ELF-1 (cell line): ENCODE measurements around the gene NDE1.

Source experiments
- DNase-seq: peaks from one replicate; pipeline ENCODE4 v3.0.0-alpha.2; 2016; ENCODE audit warnings: low read depth, low spot score

Gene NDE1

DNA sequence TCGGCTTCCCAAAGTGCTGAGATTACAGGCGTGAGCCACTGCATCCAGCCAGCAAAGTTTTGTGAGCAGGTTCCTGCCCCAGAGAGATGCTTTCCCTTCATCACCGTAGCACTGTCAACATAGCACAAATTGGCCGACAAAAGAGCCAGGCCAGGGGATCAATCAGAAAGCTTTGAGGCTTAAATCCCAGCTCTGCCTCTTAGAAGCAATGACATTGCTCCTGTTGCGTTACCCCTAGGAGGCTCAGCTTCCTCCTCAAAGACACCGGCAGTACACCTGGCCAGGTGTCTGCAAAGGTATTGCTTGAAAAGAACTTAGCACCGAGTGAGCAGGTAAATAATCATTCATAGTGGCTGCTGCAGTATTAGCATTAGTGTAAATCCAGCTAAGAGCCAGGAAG, 86.5 kb downstream of the NDE1 start:
- no peak for DNase-seq

DNA sequence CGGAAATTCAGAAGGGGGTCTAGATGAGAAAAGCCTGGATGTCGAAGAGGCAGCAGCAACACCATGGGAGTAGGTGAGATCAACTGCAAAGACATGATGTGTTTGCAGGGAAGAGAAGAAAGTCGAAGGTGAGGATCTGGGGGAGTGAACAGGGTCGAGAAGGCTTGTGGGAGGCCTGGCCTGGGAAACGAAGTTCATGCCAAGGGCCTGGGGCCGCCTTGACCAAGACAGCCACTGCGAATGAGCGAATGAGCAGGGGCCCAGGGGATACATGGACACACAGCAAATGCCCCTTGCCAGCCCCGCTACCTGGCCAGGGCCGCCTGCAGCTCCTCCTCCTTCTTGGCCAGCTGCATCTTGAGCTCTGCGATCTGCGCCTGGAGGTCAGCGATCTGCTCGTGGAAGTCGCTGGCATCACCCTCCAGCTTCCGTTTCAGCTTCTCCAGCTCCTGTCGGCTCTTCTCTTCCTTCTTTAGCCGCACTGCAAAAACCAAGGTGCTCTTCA, 87.1 kb downstream of the NDE1 start:
- no peak for DNase-seq

DNA sequence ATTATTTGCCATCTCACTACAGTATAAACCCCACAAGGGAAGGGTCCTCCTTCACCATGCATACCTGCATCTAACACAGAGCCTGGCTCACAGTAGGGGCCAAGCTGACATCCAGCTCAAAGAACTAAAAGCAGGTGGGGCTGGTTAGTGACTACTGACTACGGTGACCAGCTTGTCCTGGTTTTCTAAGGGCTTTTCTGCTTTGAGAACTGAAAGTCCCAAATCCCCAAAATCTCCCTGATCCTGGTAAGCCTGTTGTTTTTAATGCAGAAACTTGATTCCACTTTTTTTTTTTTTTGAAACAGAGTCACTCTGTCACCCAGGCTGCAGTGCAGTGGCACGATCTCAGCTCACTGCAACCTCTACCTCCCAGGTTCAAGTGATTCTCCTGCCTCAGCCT, 89.4 kb downstream of the NDE1 start:
- no peak for DNase-seq

DNA sequence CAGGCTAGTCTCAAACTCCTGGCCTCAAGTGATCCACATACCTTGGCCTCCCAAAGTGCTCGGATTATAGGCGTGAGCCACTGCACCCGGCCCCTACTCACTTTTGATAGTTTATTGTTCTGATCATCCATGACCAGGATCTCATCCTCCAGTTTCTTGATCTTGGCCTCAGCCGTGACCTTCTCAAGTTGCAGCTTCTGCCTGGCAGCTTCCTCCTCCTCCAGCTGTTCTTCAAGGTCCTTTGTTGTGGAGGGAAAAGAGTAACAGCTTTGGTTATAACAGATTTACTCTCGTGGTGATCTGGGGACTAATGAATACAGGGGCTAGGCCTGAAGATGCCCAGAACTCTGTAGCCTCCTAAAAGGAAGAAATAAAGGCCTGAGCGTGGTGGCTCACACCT, 89.9 kb downstream of the NDE1 start:
- DNase-seq, result no peak

DNA sequence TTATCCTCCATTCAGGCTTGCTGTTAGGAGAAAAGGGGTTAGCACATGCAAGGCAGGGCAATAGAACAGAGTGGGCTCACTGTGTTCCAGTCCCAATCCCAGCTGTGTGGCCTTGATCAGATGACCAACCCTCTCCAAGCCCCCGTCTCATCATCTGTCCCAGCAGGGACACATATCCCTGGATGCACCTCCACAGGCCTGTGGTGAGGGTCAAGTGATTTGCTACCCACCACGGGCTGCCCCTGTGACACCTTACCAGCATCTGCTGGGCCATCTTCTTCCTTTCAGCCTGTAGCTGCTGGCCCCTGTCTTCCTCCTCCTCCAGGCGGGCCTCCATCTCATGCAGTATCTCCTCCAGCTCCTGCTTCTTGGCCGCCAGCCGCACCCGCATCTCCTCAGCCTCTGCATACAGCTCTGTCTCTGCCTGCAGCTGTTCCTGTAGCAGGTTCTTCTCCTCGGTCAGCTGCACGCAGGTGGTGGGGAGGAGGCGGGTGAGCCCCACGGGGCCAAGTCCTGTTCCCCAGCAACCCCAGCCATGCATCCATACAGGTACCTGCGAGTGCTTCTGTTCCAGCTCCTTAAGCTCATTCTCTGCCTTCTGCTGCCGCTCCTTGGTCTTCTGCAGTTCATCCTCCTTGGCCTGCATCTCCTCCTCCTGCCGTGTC, 91.3 kb downstream of the NDE1 start:
- no peak for DNase-seq

DNA sequence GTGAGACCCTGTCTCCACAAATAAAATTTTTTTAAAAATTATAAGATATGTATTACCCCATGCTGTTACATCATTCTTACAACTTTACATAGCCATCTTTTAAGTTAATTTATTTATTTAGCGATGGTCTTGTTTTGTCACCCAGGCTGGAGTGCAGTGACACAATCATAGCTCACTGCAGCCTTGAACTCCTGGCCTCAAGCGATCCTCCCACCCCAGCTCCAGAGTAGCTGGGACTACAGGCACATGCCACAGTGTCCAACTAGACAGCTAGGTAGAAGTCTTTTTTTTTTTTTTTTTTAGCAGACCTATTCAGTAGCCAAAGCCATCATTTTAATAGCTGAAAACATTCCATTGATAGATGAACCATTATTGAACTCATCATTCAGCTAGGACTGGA, 92.7 kb downstream of the NDE1 start:
- no peak for DNase-seq

DNA sequence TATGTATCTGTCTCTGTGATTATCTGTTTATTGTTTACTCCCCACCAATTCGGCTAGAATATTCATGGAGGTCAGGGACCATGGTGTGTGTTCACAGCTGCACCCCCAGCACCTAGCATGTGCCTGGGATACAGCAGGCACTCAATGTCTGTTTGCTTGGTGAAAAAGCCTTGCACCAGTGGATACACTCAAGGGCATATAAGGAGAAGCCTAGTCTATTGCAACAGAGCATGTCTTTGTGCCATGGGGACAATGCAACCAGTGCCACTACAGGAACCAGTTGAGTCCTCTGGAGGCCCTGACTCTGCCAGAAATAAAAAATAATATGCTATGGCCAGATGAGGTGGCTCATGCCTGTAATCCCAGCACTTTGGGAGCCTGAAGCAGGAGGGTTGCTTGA, 93.6 kb downstream of the NDE1 start:
- DNase-seq, result no peak

DNA sequence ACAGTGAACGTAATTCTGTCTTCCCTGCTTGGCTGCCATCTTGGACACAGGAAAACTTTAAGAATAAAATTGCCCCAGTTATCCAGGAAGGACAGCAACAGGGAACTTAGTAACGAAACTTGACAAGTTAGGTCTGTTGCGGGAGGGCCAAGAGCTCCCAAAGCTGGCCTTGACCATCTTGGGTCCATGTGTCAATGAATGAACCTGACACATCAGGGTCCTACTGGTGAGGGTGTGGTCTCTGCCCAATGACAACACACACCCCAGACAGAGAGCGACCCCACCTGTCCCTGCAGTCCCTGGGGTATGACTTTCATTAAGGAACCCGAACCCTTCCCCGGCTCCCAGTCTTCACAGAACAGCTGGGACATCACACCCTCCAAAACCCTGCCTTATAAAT, 96.3 kb downstream of the NDE1 start:
- no peak for DNase-seq

DNA sequence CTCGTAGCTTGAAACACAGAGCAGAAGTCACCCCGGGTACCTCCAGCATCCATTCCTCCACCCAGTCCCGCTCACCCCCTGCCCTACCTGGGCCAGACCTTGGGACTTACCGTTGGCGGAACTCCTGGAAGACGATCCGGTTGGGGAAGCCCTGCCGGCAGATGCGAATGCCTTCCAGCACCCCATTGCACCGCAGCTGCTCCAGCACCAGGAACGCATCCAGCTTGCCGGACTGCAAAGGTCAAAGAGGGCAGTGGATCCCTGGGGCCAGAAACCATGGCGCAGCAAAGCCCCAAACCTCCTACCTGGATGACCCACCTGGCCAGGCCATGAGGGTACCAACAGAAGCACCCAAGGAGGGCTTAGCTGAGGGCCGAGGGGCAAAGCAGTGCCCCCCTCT, 97.9 kb downstream of the NDE1 start:
- DNase-seq, result no peak

DNA sequence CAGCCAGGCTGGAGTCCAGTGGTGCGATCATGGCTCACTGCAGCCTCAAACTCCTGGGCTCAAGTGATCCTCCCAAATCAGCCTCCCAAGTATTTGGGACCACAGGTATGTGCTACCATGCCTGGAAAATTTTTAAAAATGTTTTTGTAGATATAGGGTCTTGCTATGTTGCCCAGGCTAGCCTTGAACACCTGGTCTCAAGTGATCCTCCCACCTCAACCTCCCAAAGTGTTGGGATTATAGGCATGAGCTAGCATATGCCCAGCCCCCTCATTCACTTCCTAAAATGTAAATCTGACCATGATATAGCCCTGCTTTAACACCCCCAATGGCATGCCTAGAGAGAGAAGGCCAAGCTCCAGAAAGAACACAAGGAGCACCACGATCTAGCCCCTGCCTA, 98.6 kb downstream of the NDE1 start:
- no peak for DNase-seq

DNA sequence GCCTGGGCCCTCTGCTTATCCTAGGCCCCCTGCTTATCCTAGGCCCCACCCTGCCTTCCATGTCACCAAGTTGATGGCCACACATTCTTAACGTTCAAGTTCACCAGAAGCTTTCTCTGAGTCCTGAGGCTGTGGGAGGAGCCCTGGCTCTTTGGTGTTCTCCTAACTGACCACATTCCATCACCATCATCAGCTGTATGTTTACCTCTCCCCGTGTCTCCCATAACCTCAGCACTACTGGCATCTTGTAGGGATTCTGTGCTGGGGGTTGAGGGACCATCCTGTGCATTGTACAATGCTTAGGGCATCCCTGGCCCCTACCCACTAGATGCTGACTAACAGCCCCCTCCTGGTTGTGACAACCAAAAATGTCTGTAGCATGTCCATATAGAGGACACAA, 99.3 kb downstream of the NDE1 start:
- DNase-seq, result peak; percentile 7

DNA sequence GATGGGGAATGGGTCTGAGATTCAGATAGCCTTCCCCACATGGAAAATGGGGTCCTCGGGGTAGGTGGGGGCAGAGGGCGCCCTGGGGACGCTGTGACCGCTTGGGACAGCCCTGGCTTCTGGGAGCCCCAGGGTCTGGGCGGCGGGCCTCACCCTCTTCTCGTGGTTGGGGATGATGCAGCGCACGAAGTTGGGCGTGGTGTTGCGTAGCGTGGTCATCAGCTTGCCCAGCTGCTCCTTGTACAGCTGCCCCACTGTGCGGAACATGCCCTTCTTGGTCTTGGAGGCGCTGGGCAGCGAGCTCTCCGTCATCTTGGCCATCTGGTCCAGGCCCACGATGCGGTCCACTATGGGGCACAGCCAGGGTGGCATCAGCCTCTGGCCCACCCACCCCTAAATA, 99.9 kb downstream of the NDE1 start:
- DNase-seq, result no peak

DNA sequence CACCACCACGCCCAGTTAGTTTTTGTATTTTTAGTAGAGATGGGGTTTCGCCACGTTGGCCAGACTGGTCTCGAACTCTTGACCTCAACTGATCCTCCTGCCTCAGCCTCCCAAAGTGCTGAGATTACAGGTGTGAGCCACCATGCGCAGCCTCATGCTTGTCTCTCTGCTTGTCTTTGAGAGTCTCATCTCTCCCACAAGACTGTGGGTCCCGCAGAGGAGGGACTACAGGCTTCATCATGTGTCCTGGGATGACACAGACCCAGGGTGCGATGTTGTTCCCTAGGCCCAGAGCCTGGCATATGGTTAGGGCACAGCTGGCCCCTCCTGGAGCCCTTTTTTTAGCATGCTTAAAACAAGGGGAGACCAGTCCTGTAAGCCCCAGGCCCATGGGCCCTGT, 101.9 kb downstream of the NDE1 start:
- no peak for DNase-seq

DNA sequence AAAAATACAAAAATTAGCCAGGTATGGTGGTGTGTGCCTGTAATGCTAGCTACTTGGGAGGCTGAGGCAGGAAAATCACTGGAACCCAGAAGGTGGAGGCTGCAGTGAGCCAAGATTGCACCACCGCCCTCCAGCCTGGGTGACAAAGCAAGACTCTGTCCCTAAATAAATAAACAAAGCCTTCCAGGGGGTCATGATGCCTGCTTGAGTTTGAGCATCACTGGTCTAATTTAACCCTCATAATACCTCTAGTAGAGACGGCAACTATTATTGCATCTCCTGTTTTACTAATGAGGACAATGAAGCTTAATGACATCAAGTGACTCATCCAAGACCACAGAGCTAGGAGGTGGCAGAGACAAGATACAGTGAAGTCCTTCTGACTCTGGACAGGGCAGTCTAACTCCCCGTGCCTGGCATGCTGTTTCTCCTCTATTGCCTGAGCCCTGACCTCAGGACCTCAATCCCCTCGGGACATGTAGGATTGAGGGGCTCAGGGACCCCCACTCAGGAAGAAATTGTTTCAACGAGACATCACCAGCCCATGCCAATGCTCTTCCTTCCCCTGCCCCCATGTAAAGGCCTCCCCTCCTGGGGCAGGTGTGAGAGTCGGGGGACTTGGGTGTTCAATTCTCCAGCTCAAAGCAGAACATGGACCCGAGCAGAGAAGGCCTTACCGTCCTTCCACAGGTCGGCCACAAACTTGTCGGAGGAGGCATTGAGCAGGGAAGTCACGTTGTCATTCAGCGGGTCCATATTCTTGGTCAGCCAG, 102.9 kb downstream of the NDE1 start:
- no peak for DNase-seq

DNA sequence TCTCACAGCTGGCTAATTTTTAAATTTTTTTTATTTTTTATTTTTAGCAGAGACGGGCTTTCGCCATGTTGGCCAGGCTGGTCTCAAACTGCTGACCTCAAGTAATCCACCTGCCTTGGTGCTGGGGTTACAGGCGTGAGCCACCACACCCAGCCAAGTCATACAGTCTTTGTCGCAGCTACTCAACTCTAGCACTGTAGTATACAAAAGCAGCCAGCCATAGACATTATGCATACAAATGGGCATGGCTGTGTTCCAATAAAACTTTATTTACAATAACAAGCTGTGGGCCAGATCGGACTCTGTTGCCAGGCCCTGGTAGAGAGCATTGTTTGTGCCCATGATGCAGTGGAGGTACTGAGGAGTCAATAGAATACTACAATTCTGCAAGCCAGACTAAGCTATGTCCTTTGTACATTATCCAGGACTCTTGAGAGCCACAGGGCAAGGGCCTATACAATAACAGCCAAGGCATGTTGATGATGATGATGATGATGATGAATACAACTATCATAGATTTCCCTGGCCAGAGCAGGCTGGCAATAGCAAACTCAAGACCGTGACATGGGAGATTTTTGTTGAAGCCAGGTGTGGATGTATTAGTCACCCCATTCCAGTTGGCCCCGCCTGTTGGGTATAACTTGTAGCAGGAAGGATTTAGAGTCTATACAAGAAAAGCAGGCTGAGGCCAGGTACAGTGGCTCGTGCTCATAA, 104.9 kb downstream of the NDE1 start:
- no peak for DNase-seq

DNA sequence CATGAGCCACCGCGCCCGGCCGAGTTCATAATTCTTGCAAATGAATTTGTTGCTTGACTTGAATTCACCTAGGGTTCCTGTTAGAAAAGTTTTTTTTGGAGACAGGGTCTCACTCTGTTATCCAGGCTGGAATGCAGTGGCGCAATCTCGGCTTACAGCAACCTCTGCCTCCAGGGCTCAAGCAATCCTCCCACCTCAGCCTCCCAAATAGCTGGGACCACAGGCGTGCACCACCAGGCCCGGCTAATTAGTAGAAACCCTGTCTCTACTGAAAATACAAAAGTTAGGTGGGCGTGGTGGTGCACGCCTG, 107.0 kb downstream of the NDE1 start:
- peak; percentile 41 for DNase-seq

DNA sequence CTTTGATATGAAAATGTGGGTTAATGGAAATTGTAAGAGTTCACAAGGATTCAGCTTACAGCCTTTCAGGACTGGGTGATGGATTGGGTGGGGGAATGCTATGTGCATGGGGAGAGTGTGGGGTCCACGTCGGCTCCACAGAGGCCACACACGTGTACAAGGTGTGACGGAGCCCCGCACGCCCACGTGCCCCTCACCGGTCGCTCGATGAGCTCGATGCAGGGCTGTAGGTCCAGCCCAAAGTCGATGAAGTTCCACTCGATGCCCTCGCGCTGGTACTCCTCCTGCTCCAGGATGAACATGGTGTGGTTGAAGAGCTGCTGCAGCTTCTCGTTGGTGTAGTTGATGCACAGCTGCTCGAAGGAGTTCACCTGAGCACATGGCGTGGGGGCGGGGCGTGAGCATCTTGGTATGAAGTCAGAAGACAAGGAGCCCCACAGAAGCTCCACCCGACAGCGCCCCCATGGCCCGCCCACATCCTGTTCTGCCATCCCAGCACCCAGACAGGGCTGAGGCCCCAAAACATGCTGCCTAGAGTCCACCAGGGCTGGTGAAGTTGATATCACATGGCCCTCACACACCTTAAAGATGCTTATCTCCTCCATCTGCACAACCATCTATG, 107.7 kb downstream of the NDE1 start:
- no peak for DNase-seq

DNA sequence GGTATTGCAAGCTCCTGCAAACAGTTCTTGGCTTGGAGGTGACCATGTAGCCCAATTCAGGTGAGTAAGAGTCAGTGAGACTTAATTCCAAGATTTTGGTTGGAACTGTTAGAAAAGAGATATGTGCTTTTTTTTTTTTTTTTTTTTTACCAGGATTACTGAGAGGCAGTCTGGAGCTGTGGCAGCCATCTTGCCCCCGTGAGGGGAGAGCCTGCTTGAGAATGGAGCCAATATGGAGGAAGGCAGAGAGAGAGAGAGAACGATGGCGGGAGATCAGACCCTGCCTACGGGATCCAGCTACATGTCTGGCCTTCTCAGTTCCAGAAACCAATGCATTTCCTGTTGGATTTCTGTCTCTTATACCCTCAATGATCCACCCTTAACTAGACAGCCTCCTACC, 109.0 kb downstream of the NDE1 start:
- DNase-seq, result no peak

DNA sequence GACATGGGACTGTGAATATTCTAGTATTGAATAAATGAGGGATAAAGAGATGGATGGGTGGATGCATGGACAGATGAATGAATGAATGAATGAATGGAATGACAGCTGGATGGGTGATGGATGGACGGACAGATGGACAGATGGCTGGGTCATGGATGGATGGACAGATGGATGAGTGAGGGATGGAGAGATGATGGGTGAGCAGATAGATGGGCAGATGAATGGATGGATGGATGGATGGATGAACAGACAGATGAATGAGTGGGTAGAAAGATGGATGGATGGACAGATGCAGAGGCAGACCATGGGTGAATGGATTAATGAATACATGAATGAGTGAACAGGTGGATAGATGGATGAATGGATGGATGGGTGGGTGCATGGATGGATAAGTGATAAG, 110.1 kb downstream of the NDE1 start:
- DNase-seq, result no peak

DNA sequence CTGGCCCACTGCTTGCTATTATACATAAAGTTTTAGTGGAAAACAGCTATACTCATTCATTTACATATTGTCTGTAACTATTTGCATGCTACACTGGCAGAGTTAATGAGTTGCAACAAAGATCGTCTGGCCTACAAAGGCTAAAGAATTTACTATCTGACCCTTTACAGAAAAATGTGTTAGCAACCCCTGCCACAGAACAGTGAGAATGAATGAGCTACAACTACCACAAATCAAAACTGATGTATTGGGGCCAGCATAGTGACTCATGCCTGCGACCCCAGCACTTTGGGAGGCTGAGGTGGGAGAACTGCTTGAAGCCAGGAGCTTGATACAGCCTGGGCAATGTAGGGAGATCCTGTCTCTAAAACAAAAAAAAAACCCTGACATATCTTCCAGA, 114.1 kb downstream of the NDE1 start:
- DNase-seq, result no peak

DNA sequence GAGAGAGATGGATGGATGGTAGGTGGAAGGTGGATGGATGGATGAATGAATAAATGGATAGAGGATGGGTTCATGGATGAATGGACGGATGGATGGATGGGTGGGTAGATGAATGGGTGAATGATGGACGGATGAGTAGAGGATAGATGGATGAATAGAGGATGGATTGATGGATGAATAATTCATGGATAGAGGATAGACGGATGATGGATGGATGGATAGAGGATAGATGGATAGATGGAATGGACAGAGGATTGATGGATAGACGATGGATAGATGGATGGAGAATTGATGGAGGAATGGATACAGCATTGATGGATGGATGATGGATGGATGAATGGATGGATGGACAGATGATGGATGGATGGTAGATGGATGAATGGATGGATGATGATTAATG, 115.1 kb downstream of the NDE1 start:
- no peak for DNase-seq

DNA sequence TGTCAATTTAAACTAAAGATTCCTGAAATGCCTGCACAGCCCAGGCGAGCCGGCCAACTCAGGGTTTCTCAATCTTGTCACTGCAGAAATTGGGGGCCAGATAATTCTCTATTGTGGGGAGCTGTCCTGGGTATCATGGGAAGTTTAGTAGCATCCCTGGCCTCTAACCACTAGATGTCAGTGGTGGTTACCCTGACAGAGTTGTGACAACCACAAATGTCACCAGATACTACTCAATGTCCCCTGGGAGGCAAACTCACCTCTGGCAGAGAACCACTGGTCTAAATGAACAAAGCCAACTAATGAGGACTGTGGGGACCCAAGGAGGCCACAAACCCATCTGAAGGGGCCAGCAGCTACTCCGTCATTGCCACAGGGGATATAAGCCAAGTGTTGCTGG, 115.8 kb downstream of the NDE1 start:
- peak; percentile 56 for DNase-seq

DNA sequence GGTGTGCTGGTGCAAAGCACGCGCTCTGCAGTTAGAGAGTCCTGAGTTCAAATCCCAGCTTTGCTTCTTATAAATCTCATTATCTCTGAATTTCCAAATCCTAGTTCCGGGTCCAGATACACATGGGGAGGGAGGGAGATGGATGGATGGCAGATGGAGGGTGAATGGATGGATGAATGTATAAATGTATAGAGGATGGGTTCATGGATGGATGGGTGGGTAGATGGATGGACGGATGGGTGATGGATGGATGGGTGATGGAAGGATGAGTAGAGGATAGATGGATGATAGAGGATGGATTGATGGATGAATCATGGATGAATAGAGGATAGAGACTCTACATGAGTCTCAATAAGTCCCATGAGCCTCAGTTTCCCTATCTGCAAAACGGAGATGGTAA, 116.9 kb downstream of the NDE1 start:
- DNase-seq, result no peak
